GM23248 (cell line): Measurements from ENCODE around the gene TUBB6. TPM values are rescaled to one million over a fixed set of nuclear protein-coding genes. Genes with fewer than 3 reads are reported as not detected.

Experiments used
- DNase-seq: peaks from one replicate; pipeline ENCODE4 v3.0.0-alpha.2; 2015
- H2AFZ ChIP-seq: fragments of 200-600 bp; sonication (generic); 2 replicates; pipeline ENCODE4 v1.6.1; 2016; ENCODE audit warnings: antibody characterized with exemption
- H3F3A ChIP-seq: fragments of 200-600 bp; sonication (generic); 2 replicates; pipeline ENCODE4 v1.6.1; 2016; ENCODE audit warnings: mild to moderate bottlenecking, antibody characterized with exemption, mixed run types; ENCODE audit not compliant: insufficient read depth
- H3K27ac ChIP-seq: fragments of 200-600 bp; sonication (generic); 2 replicates; pipeline ENCODE4 v1.5.1; 2016; ENCODE audit warnings: mild to moderate bottlenecking
- H3K27me3 ChIP-seq: fragments of 200-600 bp; sonication (generic); replicated peaks from 2 replicates; pipeline ENCODE4 v1.6.1; 2016; ENCODE audit warnings: mild to moderate bottlenecking; ENCODE audit not compliant: insufficient read depth
- H3K36me3 ChIP-seq: fragments of 200-600 bp; sonication (generic); 2 replicates; pipeline ENCODE4 v1.6.1; 2016; ENCODE audit warnings: low read depth, mild to moderate bottlenecking
- H3K4me1 ChIP-seq: fragments of 200-600 bp; sonication (generic); 2 replicates; pipeline ENCODE4 v1.6.1; 2016; ENCODE audit warnings: mild to moderate bottlenecking; ENCODE audit not compliant: insufficient read depth
- H3K4me2 ChIP-seq: fragments of 200-600 bp; sonication (generic); one replicate; pipeline ENCODE4 v1.6.1; 2016; ENCODE audit warnings: mild to moderate bottlenecking; ENCODE audit not compliant: unreplicated experiment
- H3K4me3 ChIP-seq: fragments of 200-600 bp; sonication (generic); 2 replicates; pipeline ENCODE4 v1.5.1; 2016; ENCODE audit warnings: mild to moderate bottlenecking
- H3K79me2 ChIP-seq: fragments of 200-600 bp; sonication (generic); 2 replicates; pipeline ENCODE4 v1.6.1; 2016; ENCODE audit warnings: mild to moderate bottlenecking; ENCODE audit not compliant: insufficient read depth
- H3K9ac ChIP-seq: fragments of 200-600 bp; sonication (generic); 2 replicates; pipeline ENCODE4 v1.6.1; 2016; ENCODE audit warnings: mild to moderate bottlenecking
- H3K9me2 ChIP-seq: fragments of 200-600 bp; sonication (generic); 2 replicates; pipeline ENCODE4 v1.6.1; 2016; ENCODE audit warnings: mixed run types, mild to moderate bottlenecking, moderate library complexity; ENCODE audit not compliant: insufficient read depth
- H3K9me3 ChIP-seq: fragments of 200-600 bp; sonication (generic); one replicate; pipeline ENCODE4 v1.6.1; 2017; ENCODE audit warnings: low read depth
- H4K20me1 ChIP-seq: fragments of 200-600 bp; sonication (generic); 2 replicates; pipeline ENCODE4 v1.6.0; 2016; ENCODE audit not compliant: insufficient read depth
- EZH2 ChIP-seq: fragments of 200-600 bp; sonication (generic); IDR thresholded peaks from 2 replicates; pipeline ENCODE4 v1.6.1; 2018; ENCODE audit warnings: antibody characterized with exemption, mild to moderate bottlenecking; ENCODE audit not compliant: insufficient read depth, poor library complexity, severe bottlenecking
- EZH2phosphoT487 ChIP-seq: fragments of 200-600 bp; sonication (generic); IDR thresholded peaks from 2 replicates; pipeline ENCODE4 v1.6.1; 2018; ENCODE audit warnings: antibody characterized with exemption, moderate library complexity, mild to moderate bottlenecking, low read depth; ENCODE audit not compliant: insufficient read depth
- WGBS, 2 experiments: methylation state at CpG; one replicate each; pipeline ENCODE4 v1.1.6; 2015 to 2017; ENCODE audit warnings: low lambda C conversion rate in 2 of 2, low coverage in 1 of 2; ENCODE audit errors: missing lambda C conversion rate in 2 of 2; 5-methylcytosine and 5-hydroxymethylcytosine counted together
- in situ Hi-C: fragments of 300-500 bp; cut with MboI; formaldehyde crosslinking; loops from 2 replicates; pipeline ENCODE4 v1.15.0; 2020
- polyA plus RNA-seq: library from polyadenylated mRNA; unstranded; fragments of >200 nt; fragmentation: Nextera tagmentation; extraction: Ambion mirVana; gene quantifications from 2 replicates; pipeline ENCODE4 v1.2.1, GENCODE V29; 2016
- total RNA-seq: library from RNA; depleted of rRNA; stranded (reverse); fragments of >200 nt; shearing (Covaris generic); gene quantifications from 2 replicates; pipeline ENCODE4 v1.2.3, GENCODE V29; 2014

TUBB6 gene
- total and polyA plus RNA-seq, 2 experiments from 2014 or later = 456 to 817 TPM

DNA sequence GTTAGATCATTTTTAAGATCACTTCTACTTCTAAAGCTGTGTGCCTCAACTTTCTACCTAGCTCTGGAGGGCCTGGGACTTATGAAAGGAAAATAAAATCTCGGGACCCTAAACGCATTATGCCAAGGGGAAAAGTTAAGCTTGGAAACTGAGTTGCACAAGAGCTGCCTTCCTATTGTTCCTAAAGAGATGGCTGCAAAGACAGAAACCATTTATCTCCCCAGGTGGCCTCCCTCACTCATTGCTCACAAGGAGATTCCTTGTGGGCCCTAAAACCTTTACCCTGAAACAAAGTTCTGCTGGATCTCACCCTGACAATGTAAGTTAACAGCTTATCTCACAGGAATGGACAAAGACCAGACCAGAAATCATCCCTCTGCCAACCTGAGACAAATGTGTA is 26.8 kb downstream of the TUBB6 start:
- WGBS, 2 experiments = 80 to 89% methylated on average over 2 of the region's 2 CpGs
- no peak for TF ChIP-seq EZH2
- peaks cover 21% of the 10 kb centered on the region for H3F3A ChIP-seq
- no peaks in the 10 kb centered on the region for H3K9me2 ChIP-seq
- no peak for DNase-seq
- H3K27ac ChIP-seq = no peak overlapping the region
- in situ Hi-C loops = no loop called here
- no peaks in the 10 kb centered on the region for H3K9me3 ChIP-seq
- H3K4me2 ChIP-seq = no peak overlapping the region
- H3K79me2 ChIP-seq = no peaks in the 10 kb centered on the region
- no peaks in the 10 kb centered on the region for H4K20me1 ChIP-seq
- no peak overlapping the region for H3K9ac ChIP-seq
- H3K36me3 ChIP-seq = peaks cover 8% of the 10 kb centered on the region
- no peaks in the 10 kb centered on the region for H3K27me3 ChIP-seq
- no peak overlapping the region for H3K4me3 ChIP-seq
- H2AFZ ChIP-seq = no peak overlapping the region
- H3K4me1 ChIP-seq = peaks cover 10% of the 10 kb centered on the region; the same call in 1 of the 2 replicates

DNA sequence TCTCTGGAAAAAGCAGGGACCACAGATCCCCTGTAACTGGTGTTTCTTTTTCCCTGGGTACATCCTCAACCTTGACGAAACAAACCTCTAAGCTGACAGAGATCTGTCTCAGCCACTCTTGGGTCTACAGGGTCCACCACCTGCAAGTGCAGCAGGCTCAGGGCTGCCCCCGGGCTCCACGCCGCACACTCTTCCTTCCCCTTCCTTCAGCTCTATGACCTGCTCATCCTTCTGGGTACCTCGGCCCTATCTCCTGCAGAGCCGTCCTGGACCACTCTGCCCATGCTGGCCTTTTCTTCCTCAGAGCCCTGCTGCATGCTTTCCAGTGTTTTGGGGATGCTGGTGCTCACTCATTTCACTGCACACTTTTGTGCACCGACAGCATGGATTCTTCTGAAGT is 27.5 kb downstream of the TUBB6 start:
- H3K4me3 ChIP-seq = no peak overlapping the region
- H3K27me3 ChIP-seq = no peaks in the 10 kb centered on the region
- no peak overlapping the region for H3K4me2 ChIP-seq
- peaks cover 10% of the 10 kb centered on the region; the same call in 1 of the 2 replicates for H3K4me1 ChIP-seq
- no peaks in the 10 kb centered on the region for H3K9me3 ChIP-seq
- TF ChIP-seq EZH2phosphoT487 = no peak
- TF ChIP-seq EZH2 = no peak
- H3K27ac ChIP-seq = no peak overlapping the region
- H3K9me2 ChIP-seq = no peaks in the 10 kb centered on the region
- no peaks in the 10 kb centered on the region for H3K79me2 ChIP-seq
- H3F3A ChIP-seq = peaks cover 18% of the 10 kb centered on the region; the same call in 1 of the 2 replicates
- 87 to 89% methylated on average over 7 of the region's 7 CpGs for WGBS, 2 experiments
- H4K20me1 ChIP-seq = no peaks in the 10 kb centered on the region
- no peak overlapping the region for H3K9ac ChIP-seq
- no peak for DNase-seq
- in situ Hi-C loops = no loop called here
- no peak overlapping the region for H2AFZ ChIP-seq
- peaks cover 8% of the 10 kb centered on the region for H3K36me3 ChIP-seq

- 94 to 100% methylated on average over 2 of the region's 2 CpGs for WGBS, 2 experiments
- H3K4me1 ChIP-seq = peaks cover 10% of the 10 kb centered on the region; the same call in 1 of the 2 replicates
- in situ Hi-C loops = no loop called here
- no peaks in the 10 kb centered on the region for H3K79me2 ChIP-seq
- no peaks in the 10 kb centered on the region for H3K9me2 ChIP-seq
- no peak for DNase-seq
- H3K27me3 ChIP-seq = no peaks in the 10 kb centered on the region
- no peaks in the 10 kb centered on the region for H3K9me3 ChIP-seq
- no peaks in the 10 kb centered on the region for H4K20me1 ChIP-seq
- no peak overlapping the region for H3K27ac ChIP-seq
- H3F3A ChIP-seq = peaks cover 18% of the 10 kb centered on the region; the same call in 1 of the 2 replicates
- H2AFZ ChIP-seq = no peak overlapping the region
- no peak overlapping the region for H3K9ac ChIP-seq
- TF ChIP-seq EZH2 (no peak), EZH2phosphoT487 (no peak)
- H3K4me2 ChIP-seq = no peak overlapping the region
- no peak overlapping the region for H3K4me3 ChIP-seq
- H3K36me3 ChIP-seq = peaks cover 8% of the 10 kb centered on the region
Measured at GRCh38 chr18:12336171-12336613, 28.2 kb downstream of the TUBB6 start.

GRCh38 chr18:12336887-12337286 is 28.8 kb downstream of the TUBB6 start:
- in situ Hi-C loops = no loop called here
- Histone ChIP-seq H3K9ac (no peak overlapping the region), H3K27ac (no peak overlapping the region), H3K4me3 (no peak overlapping the region), H3K79me2 (no peaks in the 10 kb centered on the region), H3F3A (peaks cover 15% of the 10 kb centered on the region; the same call in 1 of the 2 replicates), H3K27me3 (no peaks in the 10 kb centered on the region), H3K9me3 (no peaks in the 10 kb centered on the region), H3K4me1 (peaks cover 10% of the 10 kb centered on the region; the same call in 1 of the 2 replicates), H4K20me1 (no peaks in the 10 kb centered on the region), H3K4me2 (no peak overlapping the region), H3K9me2 (no peaks in the 10 kb centered on the region), H2AFZ (no peak overlapping the region), H3K36me3 (peaks cover 8% of the 10 kb centered on the region)
- WGBS, 2 experiments = 41 to 50% methylated on average over 6 of the region's 6 CpGs
- TF ChIP-seq EZH2 = no peak
- TF ChIP-seq EZH2phosphoT487 = no peak
- DNase-seq = peak; percentile 36

GRCh38 chr18:12338382-12338781 is 30.3 kb downstream of the TUBB6 start:
- no peak overlapping the region for H3K9ac ChIP-seq
- no peaks in the 10 kb centered on the region for H3K9me2 ChIP-seq
- H3K4me3 ChIP-seq = no peak overlapping the region
- H3K79me2 ChIP-seq = no peaks in the 10 kb centered on the region
- no peaks in the 10 kb centered on the region for H3K9me3 ChIP-seq
- WGBS, 2 experiments = 94 to 100% methylated on average over 2 of the region's 2 CpGs
- no peaks in the 10 kb centered on the region for H3K27me3 ChIP-seq
- TF ChIP-seq EZH2 (no peak), EZH2phosphoT487 (no peak)
- H3K4me1 ChIP-seq = peaks cover 10% of the 10 kb centered on the region; the same call in 1 of the 2 replicates
- no peak overlapping the region for H3K27ac ChIP-seq
- in situ Hi-C loops = no loop called here
- peaks cover 20% of the 10 kb centered on the region for H3K36me3 ChIP-seq
- no peak overlapping the region for H2AFZ ChIP-seq
- H3K4me2 ChIP-seq = no peak overlapping the region
- no peaks in the 10 kb centered on the region for H4K20me1 ChIP-seq
- DNase-seq = no peak
- peaks cover 15% of the 10 kb centered on the region; the same call in 1 of the 2 replicates for H3F3A ChIP-seq
